K562 (cell line): Measurements from ENCODE around the gene MLX. TPM values are rescaled to one million over a fixed set of nuclear protein-coding genes. Genes with fewer than 3 reads are reported as not detected.
A peak's percentile ranks its signal among the peaks of the same experiment; 100 is the strongest.

Experiments
- C11orf30 ChIP-seq: fragments of 450-650 bp; IDR thresholded peaks from 2 replicates; pipeline ENCODE4 v1.6.1; 2016; ENCODE audit warnings: low read depth, mild to moderate bottlenecking
- CBFA2T3 ChIP-seq: fragments of 450-650 bp; IDR thresholded peaks from 2 replicates; pipeline ENCODE4 v1.6.1; 2017
- EHMT2 ChIP-seq: fragments of 450-650 bp; IDR thresholded peaks from 2 replicates; pipeline ENCODE4 v1.6.1; 2018; ENCODE audit warnings: antibody characterized with exemption
- ESRRA ChIP-seq: fragments of 450-650 bp; IDR thresholded peaks from 2 replicates; pipeline ENCODE4 v1.6.1; 2014; ENCODE audit warnings: low read depth, mild to moderate bottlenecking, moderate library complexity, borderline replicate concordance
- FOS ChIP-seq: IDR thresholded peaks from 3 replicates; pipeline ENCODE4 v1.6.1; 2011; ENCODE audit not compliant: insufficient read length; ENCODE audit errors: extremely low read depth
- KLF13 ChIP-seq: fragments of 450-650 bp; IDR thresholded peaks from 2 replicates; pipeline ENCODE4 v1.6.1; 2016; ENCODE audit warnings: missing genetic modification characterization, low read depth, mild to moderate bottlenecking, missing compliant biosample characterization, moderate library complexity, borderline replicate concordance
- MEIS2 ChIP-seq: fragments of 450-650 bp; IDR thresholded peaks from 2 replicates; pipeline ENCODE4 v1.6.1; 2014; ENCODE audit warnings: mild to moderate bottlenecking; ENCODE audit not compliant: partially characterized antibody
- RBM22 ChIP-seq: fragments of 200-400 bp; formaldehyde crosslinking; IDR thresholded peaks from 2 replicates; pipeline ENCODE4 v1.6.1; 2018; ENCODE audit warnings: low read length, low read depth; ENCODE audit not compliant: poor library complexity, severe bottlenecking
- STAG1 ChIP-seq: sonication (generic); formaldehyde crosslinking; IDR thresholded peaks from 2 replicates; pipeline ENCODE4 v1.5.0; 2020; ENCODE audit warnings: missing genetic modification reagents, borderline replicate concordance
- XRCC4 ChIP-seq: IDR thresholded peaks from one replicate; pipeline ENCODE4 v1.6.1; 2011; ENCODE audit not compliant: insufficient read depth, insufficient read length; ENCODE audit errors: extremely low read depth
- XRCC5 ChIP-seq: fragments of 200-400 bp; formaldehyde crosslinking; IDR thresholded peaks from 2 replicates; pipeline ENCODE4 v1.6.1; 2017; ENCODE audit warnings: low read depth, mild to moderate bottlenecking, low read length
- ZNF407 ChIP-seq: fragments of 450-650 bp; IDR thresholded peaks from 2 replicates; pipeline ENCODE4 v1.6.1; 2016; ENCODE audit warnings: low read depth
- polyA plus RNA-seq, 8 experiments: library from polyadenylated mRNA; depleted of rRNA in 4 of 8; stranded (reverse) in 5 of 8; unstranded in 3 of 8; fragments of >200 nt; fragmentation: Nextera tagmentation in 2 of 8; fragmentation: Illumina TruSeq in 1 of 8; extraction: Ambion mirVana in 2 of 8; extraction: Trizol in 1 of 8; gene quantifications; 2 replicates each; pipeline versions ENCODE4 v1.2.1 to v1.2.3, GENCODE V29; 2011 to 2014; ENCODE audit warnings: inconsistent platforms in 1 of 8, missing spikeins in 1 of 8
- total RNA-seq, 7 experiments: library from RNA; depleted of rRNA in 6 of 7; stranded (reverse); fragments of >200 nt in 6 of 7; fragmentation: Illumina TruSeq in 2 of 7; extraction: Trizol in 2 of 7; gene quantifications; 2 replicates each; pipeline versions ENCODE4 v1.2.1 to v1.2.3, GENCODE V29; 2011 to 2021; ENCODE audit warnings: low replicate concordance in 1 of 7

The MLX gene
- total and polyA plus RNA-seq, 9 of the 15 experiments (the other 6 are each of a cell fraction or from before 2014, with no cell fraction given): 42.9 to 100 (median 58.9) TPM

- TF ChIP-seq MEIS2 (peak; percentile 7), STAG1 (CRISPR knock-in tag) (peak; percentile 49; the same call in 1 of the 2 replicates), XRCC5 (peak; percentile 85), FOS (no peak), C11orf30 (no peak), KLF13 (0 out of 2 replicates have a peak, but pooled peaks have one; percentile 15), ESRRA (peak; percentile 41; the same call in 1 of the 2 replicates), CBFA2T3 (peak; percentile 26), RBM22 (peak; percentile 60), XRCC4 (no peak), ZNF407 (no peak), EHMT2 (no peak)
Observed at GRCh38 chr17:42578282-42578869, 11.5 kb downstream of the MLX start (continued).
